SU-DHL-6 (cell line): ENCODE data around the gene VSIG8.

Source experiments
- H2AFZ ChIP-seq: fragments of 200-600 bp; sonication (generic); 2 replicates; pipeline ENCODE4 v1.6.1; 2014; ENCODE audit warnings: low read depth, mild to moderate bottlenecking, moderate library complexity, mixed read lengths, antibody characterized with exemption, low read length; ENCODE audit not compliant: severe bottlenecking
- H3F3A ChIP-seq: fragments of 200-600 bp; shearing (Covaris generic); 2 replicates; pipeline ENCODE4 v1.6.0; 2016; ENCODE audit warnings: antibody characterized with exemption, mild to moderate bottlenecking; ENCODE audit not compliant: insufficient read depth
- H3K27ac ChIP-seq: fragments of 200-600 bp; sonication (generic); 2 replicates; pipeline ENCODE4 v1.5.1; 2016; ENCODE audit warnings: low read depth, mild to moderate bottlenecking, low read length, moderate library complexity, mixed read lengths
- H3K27me3 ChIP-seq: fragments of 200-600 bp; sonication (generic), shearing (Covaris generic); 2 replicates; pipeline ENCODE4 v1.6.0; 2014; ENCODE audit warnings: mild to moderate bottlenecking, low read length
- H3K36me3 ChIP-seq: fragments of 200-600 bp; sonication (generic); 2 replicates; pipeline ENCODE4 v1.6.1; 2014; ENCODE audit warnings: mild to moderate bottlenecking, low read length, mixed read lengths
- H3K4me2 ChIP-seq: fragments of 300-600, 200-600 bp; shearing (Covaris generic), sonication (generic); 2 replicates; pipeline ENCODE4 v1.6.0; 2014; ENCODE audit warnings: low read length, low read depth, mild to moderate bottlenecking; ENCODE audit not compliant: poor library complexity, severe bottlenecking
- H3K4me3 ChIP-seq: fragments of 200-600 bp; sonication (generic); 2 replicates; pipeline ENCODE4 v1.5.1; 2014; ENCODE audit warnings: antibody characterized with exemption, low read length, mild to moderate bottlenecking, mixed read lengths; ENCODE audit not compliant: insufficient read depth, poor library complexity, severe bottlenecking
- H3K79me2 ChIP-seq: fragments of 200-600 bp; sonication (generic); 2 replicates; pipeline ENCODE4 v1.6.1; 2014; ENCODE audit warnings: mild to moderate bottlenecking, low read length, moderate library complexity; ENCODE audit not compliant: insufficient read depth
- H3K9ac ChIP-seq: fragments of 200-600 bp; sonication (generic); 2 replicates; pipeline ENCODE4 v1.7.0; 2014; ENCODE audit warnings: mild to moderate bottlenecking, low read length
- H3K9me2 ChIP-seq: fragments of 200-600 bp; sonication (generic); replicated peaks from 2 replicates; pipeline ENCODE4 v1.6.1; 2014; ENCODE audit warnings: low read length; ENCODE audit not compliant: insufficient read depth
- H3K9me3 ChIP-seq: fragments of 200-600 bp; sonication (generic); 2 replicates; pipeline ENCODE4 v1.6.1; 2014; ENCODE audit warnings: low read length, mixed read lengths; ENCODE audit not compliant: insufficient read depth
- H4K20me1 ChIP-seq: fragments of 200-600 bp; sonication (generic); 2 replicates; pipeline ENCODE4 v1.6.1; 2014; ENCODE audit warnings: low read depth, mild to moderate bottlenecking, antibody characterized with exemption, low read length, moderate library complexity, mixed read lengths
- CTCF ChIP-seq: fragments of 200-600 bp; sonication (generic); IDR thresholded peaks from one replicate; pipeline ENCODE4 v1.5.1; 2017; ENCODE audit warnings: antibody characterized with exemption, mild to moderate bottlenecking, low read length, moderate library complexity; ENCODE audit not compliant: insufficient read depth, poor library complexity, severe bottlenecking
- EZH2phosphoT487 ChIP-seq: fragments of 200-600 bp; sonication (generic), shearing (Covaris generic); conservative IDR thresholded peaks from 2 replicates; pipeline ENCODE4 v1.6.1; 2018; ENCODE audit warnings: mild to moderate bottlenecking, antibody characterized with exemption, low read length, moderate library complexity, mixed read lengths

Gene VSIG8

GRCh38 chr1:159882527-159882862, 20.0 kb upstream of the VSIG8 start:
- TF ChIP-seq CTCF (no peak), EZH2phosphoT487 (no peak)
- Histone ChIP-seq H2AFZ (no peak overlapping the region), H3K4me2 (no peak overlapping the region), H3K36me3 (no peaks in the 10 kb centered on the region), H3F3A (no peaks in the 10 kb centered on the region), H3K9me2 (no peaks in the 10 kb centered on the region), H3K9ac (no peak overlapping the region), H3K9me3 (no peaks in the 10 kb centered on the region), H3K79me2 (no peaks in the 10 kb centered on the region), H3K4me3 (no peak overlapping the region), H3K27me3 (no peaks in the 10 kb centered on the region), H3K27ac (no peak overlapping the region), H4K20me1 (no peaks in the 10 kb centered on the region)

GRCh38 chr1:159881622-159882526, 19.4 kb upstream of the VSIG8 start:
- Histone ChIP-seq H3K9ac (no peak overlapping the region), H3K27ac (no peak overlapping the region), H3K9me3 (no peaks in the 10 kb centered on the region), H3K9me2 (no peaks in the 10 kb centered on the region), H4K20me1 (no peaks in the 10 kb centered on the region), H2AFZ (no peak overlapping the region), H3K4me3 (no peak overlapping the region), H3K27me3 (no peaks in the 10 kb centered on the region), H3F3A (no peaks in the 10 kb centered on the region), H3K79me2 (no peaks in the 10 kb centered on the region), H3K36me3 (no peaks in the 10 kb centered on the region), H3K4me2 (no peak overlapping the region)
- TF ChIP-seq EZH2phosphoT487 (no peak), CTCF (no peak)

GRCh38 chr1:159880430-159880829, 18.0 kb upstream of the VSIG8 start:
- Histone ChIP-seq H3K36me3 (no peaks in the 10 kb centered on the region), H3K79me2 (no peaks in the 10 kb centered on the region), H3K9ac (no peak overlapping the region), H3K27me3 (no peaks in the 10 kb centered on the region), H3K4me2 (no peak overlapping the region), H3K27ac (no peak overlapping the region), H3K9me3 (no peaks in the 10 kb centered on the region), H3K9me2 (no peaks in the 10 kb centered on the region), H2AFZ (no peak overlapping the region), H3F3A (no peaks in the 10 kb centered on the region), H3K4me3 (no peak overlapping the region), H4K20me1 (no peaks in the 10 kb centered on the region)
- TF ChIP-seq CTCF (no peak), EZH2phosphoT487 (no peak)
